KMS-11 (cell line): Measurements from ENCODE around the gene TUBGCP2.

Source experiments
- H2AFZ ChIP-seq: fragments of 200-600 bp; sonication (generic); 2 replicates; pipeline ENCODE4 v1.6.1; 2016; ENCODE audit warnings: antibody characterized with exemption, mixed run types, low read depth
- H3K27ac ChIP-seq: fragments of 200-600 bp; sonication (generic); 2 replicates; pipeline ENCODE4 v1.6.1; 2016; ENCODE audit warnings: mild to moderate bottlenecking, mixed run types
- H3K27me3 ChIP-seq: fragments of 200-600 bp; sonication (generic); 2 replicates; pipeline ENCODE4 v1.6.1; 2017; ENCODE audit warnings: mild to moderate bottlenecking, low read depth, mixed run types, moderate library complexity; ENCODE audit not compliant: insufficient read depth
- H3K36me3 ChIP-seq: fragments of 200-600 bp; sonication (generic); 2 replicates; pipeline ENCODE4 v1.6.1; 2017; ENCODE audit warnings: mild to moderate bottlenecking, mixed run types; ENCODE audit not compliant: insufficient read depth
- H3K4me1 ChIP-seq: fragments of 200-600 bp; sonication (generic); 2 replicates; pipeline ENCODE4 v1.6.1; 2016; ENCODE audit warnings: mild to moderate bottlenecking, low read depth, mixed run types; ENCODE audit not compliant: poor library complexity, severe bottlenecking
- H3K4me2 ChIP-seq: fragments of 200-600 bp; sonication (generic); 2 replicates; pipeline ENCODE4 v1.7.0; 2016; ENCODE audit warnings: mild to moderate bottlenecking, mixed run types
- H3K4me3 ChIP-seq: fragments of 200-600 bp; sonication (generic); IDR thresholded peaks from 2 replicates; pipeline ENCODE4 v1.6.1; 2017; ENCODE audit warnings: low read depth, low read length, mixed read lengths; ENCODE audit not compliant: insufficient read depth
- H3K79me2 ChIP-seq: fragments of 200-600 bp; sonication (generic); 2 replicates; pipeline ENCODE4 v1.6.1; 2016; ENCODE audit warnings: low read depth, mixed run types; ENCODE audit not compliant: insufficient read depth
- H3K9ac ChIP-seq: fragments of 200-600 bp; sonication (generic); 2 replicates; pipeline ENCODE4 v1.6.1; 2016; ENCODE audit warnings: mild to moderate bottlenecking, mixed run types
- H4K20me1 ChIP-seq: fragments of 200-600 bp; sonication (generic); 2 replicates; pipeline ENCODE4 v1.6.1; 2016; ENCODE audit warnings: mild to moderate bottlenecking, mixed run types; ENCODE audit not compliant: insufficient read depth
- CTCF ChIP-seq: fragments of 200-600 bp; sonication (generic); conservative IDR thresholded peaks from 2 replicates; pipeline ENCODE4 v1.6.1; 2017; ENCODE audit warnings: low read depth, mild to moderate bottlenecking, antibody characterized with exemption, low read length, moderate library complexity, mixed read lengths

The TUBGCP2 gene

GRCh38 chr10:133270204-133270603 is 38.5 kb downstream of the TUBGCP2 start:
- Histone ChIP-seq H3K27me3 (no peaks in the 10 kb centered on the region), H4K20me1 (no peaks in the 10 kb centered on the region), H2AFZ (no peak overlapping the region), H3K9ac (no peak overlapping the region), H3K27ac (no peak overlapping the region), H3K4me1 (peaks cover 9% of the 10 kb centered on the region), H3K4me3 (no peak overlapping the region), H3K79me2 (no peaks in the 10 kb centered on the region), H3K36me3 (no peaks in the 10 kb centered on the region), H3K4me2 (no peak overlapping the region)
- TF ChIP-seq CTCF = no peak

GRCh38 chr10:133269367-133269766 is 39.3 kb downstream of the TUBGCP2 start:
- Histone ChIP-seq H2AFZ (no peak overlapping the region), H3K4me2 (no peak overlapping the region), H3K36me3 (no peaks in the 10 kb centered on the region), H4K20me1 (no peaks in the 10 kb centered on the region), H3K4me1 (peaks cover 8% of the 10 kb centered on the region), H3K4me3 (no peak overlapping the region), H3K9ac (no peak overlapping the region), H3K27me3 (no peaks in the 10 kb centered on the region), H3K79me2 (no peaks in the 10 kb centered on the region), H3K27ac (no peak overlapping the region)
- no peak for TF ChIP-seq CTCF

- H3K36me3 ChIP-seq = no peaks in the 10 kb centered on the region
- no peak overlapping the region for H3K4me2 ChIP-seq
- no peak overlapping the region for H3K27ac ChIP-seq
- peaks cover 2% of the 10 kb centered on the region for H3K4me1 ChIP-seq
- H2AFZ ChIP-seq = no peak overlapping the region
- H4K20me1 ChIP-seq = no peaks in the 10 kb centered on the region
- no peak overlapping the region for H3K4me3 ChIP-seq
- no peaks in the 10 kb centered on the region for H3K79me2 ChIP-seq
- H3K9ac ChIP-seq = no peak overlapping the region
- TF ChIP-seq CTCF = no peak
- H3K27me3 ChIP-seq = no peaks in the 10 kb centered on the region
Measured at GRCh38 chr10:133268532-133268931, 40.1 kb downstream of the TUBGCP2 start.

GRCh38 chr10:133267829-133268228 is 40.8 kb downstream of the TUBGCP2 start:
- no peak overlapping the region for H2AFZ ChIP-seq
- no peaks in the 10 kb centered on the region for H3K79me2 ChIP-seq
- no peaks in the 10 kb centered on the region for H3K27me3 ChIP-seq
- H3K9ac ChIP-seq = no peak overlapping the region
- H3K4me2 ChIP-seq = no peak overlapping the region
- TF ChIP-seq CTCF = no peak
- no peaks in the 10 kb centered on the region for H4K20me1 ChIP-seq
- H3K4me1 ChIP-seq = no peaks in the 10 kb centered on the region
- H3K36me3 ChIP-seq = no peaks in the 10 kb centered on the region
- H3K27ac ChIP-seq = no peak overlapping the region
- no peak overlapping the region for H3K4me3 ChIP-seq
